ENCODE results near the gene DVL2. TPM values are rescaled to one million over a fixed set of nuclear protein-coding genes. Genes with fewer than 3 reads are reported as not detected.
A peak's percentile ranks its signal among the peaks of the same experiment; 100 is the strongest.

Gene DVL2
- total RNA-seq, 2 donors from 2014 or later = 22.5 to 23.8 TPM

DNA sequence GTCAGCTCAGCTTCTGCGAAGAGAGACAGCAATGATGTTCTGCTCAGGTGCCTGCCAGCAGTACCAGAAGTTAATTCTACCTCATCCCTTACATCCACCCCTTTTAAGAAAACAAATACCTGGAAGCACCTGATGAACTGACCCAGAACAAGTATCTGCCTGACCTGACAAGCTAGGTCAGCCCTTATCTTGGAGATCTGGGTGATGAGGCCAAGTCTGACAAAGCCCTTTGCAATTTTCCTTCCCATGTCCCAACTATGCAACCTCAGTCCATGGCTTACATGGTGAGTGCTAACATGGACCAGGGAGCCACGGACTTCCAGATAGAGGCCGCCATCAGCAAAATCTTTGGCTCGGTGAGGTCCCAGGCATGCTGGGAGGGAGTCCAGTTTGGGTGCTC is 10.9 kb downstream of the DVL2 start:
- intact Hi-C loops (cut with DNase I) = no loop called here
- ATAC-seq = no peak

DNA sequence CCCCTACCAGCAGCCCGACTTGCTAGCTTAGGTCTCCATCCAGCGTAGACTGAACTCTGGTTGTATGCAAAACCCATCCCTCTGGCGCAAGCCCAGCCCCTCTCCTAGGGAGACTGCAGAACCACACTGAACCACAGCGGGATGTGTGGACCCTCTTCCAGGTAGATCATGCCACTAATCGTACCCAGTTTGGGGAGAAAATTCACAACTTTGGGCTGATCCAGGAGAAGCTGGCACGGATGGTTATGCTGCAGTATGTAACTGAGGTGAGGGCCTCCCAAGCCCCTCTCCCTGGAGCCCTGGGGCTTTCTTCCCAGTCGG is 11.4 kb downstream of the DVL2 start:
- ATAC-seq (no peak), DNase-seq (peak; percentile 20)
- intact Hi-C loops (cut with DNase I) = no loop called here

More for the DNA sequence above, 10.9 kb downstream of the DVL2 start:
- no peak for DNase-seq

DNA sequence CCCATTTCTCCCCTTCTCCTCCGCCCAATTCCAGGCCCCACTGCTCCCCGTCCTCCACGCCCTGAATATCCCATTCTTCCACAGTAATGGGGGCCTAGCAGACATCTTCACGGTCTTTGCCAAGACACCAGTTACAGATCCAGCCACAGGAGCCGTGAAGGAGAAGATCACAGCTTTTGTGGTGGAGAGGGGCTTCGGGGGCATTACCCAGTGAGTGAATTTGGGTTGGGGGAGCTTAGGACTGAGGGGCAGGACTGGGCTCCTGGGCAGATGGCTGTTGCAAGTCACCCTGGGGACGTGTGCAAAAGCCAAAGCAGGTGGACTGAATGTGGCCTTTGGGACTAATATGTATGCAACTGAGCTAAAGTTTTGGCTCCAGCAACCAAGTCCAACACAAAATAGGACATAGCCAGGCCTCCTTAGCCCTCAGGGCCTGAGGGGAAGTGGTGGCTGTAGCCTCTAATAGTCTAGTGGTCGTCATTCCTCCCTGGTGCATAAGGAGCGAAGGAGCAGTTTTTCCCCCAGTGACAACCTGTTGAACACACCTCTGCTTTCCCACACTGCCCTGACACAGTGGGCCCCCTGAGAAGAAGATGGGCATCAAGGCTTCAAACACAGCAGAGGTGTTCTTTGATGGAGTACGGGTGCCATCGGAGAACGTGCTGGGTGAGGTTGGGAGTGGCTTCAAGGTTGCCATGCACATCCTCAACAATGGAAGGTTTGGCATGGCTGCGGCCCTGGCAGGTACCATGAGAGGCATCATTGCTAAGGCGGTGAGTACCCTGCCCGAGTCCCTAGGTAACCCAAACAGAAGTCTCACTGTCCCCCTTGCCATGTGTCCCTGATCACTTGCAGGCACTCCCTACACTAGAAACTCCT is 12.0 kb downstream of the DVL2 start:
- intact Hi-C loops (cut with DNase I) = no loop called here
- ATAC-seq = no peak

GRCh38 chr17:7221278-7222092 is 12.8 kb downstream of the DVL2 start:
- ATAC-seq = no peak
- intact Hi-C loops (cut with DNase I) = no loop called here
- peak; percentile 21 for DNase-seq

More for the DNA sequence above, 12.0 kb downstream of the DVL2 start:
- no peak for DNase-seq

GRCh38 chr17:7220593-7221277 is 13.6 kb downstream of the DVL2 start:
- intact Hi-C loops (cut with DNase I) = no loop called here
- DNase-seq = peak; percentile 60
- ATAC-seq = peak in 1 of 2 donors; percentile 2

DNA sequence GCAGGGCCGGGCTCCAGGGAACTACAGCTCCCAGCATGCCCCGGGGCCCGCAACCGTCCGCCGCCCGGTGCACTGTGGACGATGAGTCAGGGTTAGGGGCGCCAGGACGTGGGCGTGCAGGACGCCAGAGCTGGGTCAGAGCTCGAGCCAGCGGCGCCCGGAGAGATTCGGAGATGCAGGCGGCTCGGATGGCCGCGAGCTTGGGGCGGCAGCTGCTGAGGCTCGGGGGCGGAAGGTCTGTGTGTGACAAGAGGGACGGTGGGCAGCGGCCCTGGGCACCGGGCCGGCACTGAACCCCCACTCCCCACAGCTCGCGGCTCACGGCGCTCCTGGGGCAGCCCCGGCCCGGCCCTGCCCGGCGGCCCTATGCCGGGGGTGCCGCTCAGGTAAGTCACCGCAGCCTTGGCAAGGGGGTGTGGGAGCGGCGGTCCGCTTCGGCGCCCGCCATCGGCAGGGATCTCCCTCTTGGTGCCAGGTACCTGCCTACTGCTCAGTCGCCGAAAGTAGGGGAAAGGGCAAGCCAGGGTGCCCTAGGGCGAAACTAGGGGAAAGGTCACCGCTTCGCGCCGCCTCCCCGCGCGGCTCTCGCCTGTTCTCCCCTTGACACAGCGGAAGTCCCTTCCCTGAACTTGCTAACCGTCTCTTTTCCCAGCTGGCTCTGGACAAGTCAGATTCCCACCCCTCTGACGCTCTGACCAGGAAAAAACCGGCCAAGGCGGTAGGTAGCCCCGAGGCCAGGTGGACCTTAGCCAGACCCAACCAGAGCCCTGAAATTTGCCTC is 14.3 kb downstream of the DVL2 start, which contains the start of the genes ACADVL and DLG4:
ACADVL (plus strand) TSS at position 127 of the 781 bp plus-strand sequence; CDS start at position 174, 47 bp downstream.
DLG4 (minus strand) TSS at position 25 of the 781 bp plus-strand sequence.
- peak; percentile 82 to 90 for ATAC-seq
- DNase-seq = peak; percentile 98
- intact Hi-C loops (cut with DNase I) = no loop called here

DNA sequence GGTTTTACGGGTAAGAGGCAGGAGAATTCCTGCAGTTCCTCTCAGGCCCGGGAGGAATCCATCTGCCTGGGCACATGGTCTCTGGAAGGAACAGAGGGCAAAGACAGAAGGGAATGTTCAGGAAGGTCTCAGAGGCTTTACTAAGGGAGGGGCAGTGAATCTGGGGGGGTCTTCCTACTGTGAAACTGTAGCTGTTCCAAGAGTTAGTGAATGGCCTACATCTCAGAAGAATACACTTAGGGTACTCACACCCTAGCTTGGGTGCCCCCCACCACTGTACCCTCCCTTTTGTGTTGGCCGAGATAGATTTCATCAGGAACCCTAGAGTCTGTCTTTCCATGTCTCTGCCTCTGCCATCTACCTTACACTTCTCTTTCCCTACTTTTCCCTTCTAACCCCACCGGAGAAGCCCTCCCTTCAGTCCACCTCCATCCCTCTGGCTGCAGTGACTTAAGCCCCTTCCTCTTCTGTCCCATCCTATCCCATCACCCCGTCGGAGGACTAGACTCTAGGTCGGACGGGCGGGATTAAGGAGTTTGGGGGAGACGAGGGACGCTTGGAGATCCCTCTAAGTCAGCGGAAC is 15.0 kb downstream of the DVL2 start:
- ATAC-seq = no peak
- intact Hi-C loops (cut with DNase I) = no loop called here
- no peak for DNase-seq

GRCh38 chr17:7218758-7219157 is 15.6 kb downstream of the DVL2 start:
- DNase-seq = peak; percentile 21
- no peak for ATAC-seq
- intact Hi-C loops (cut with DNase I) = no loop called here

GRCh38 chr17:7218166-7218565 is 16.2 kb downstream of the DVL2 start:
- no peak for ATAC-seq
- peak; percentile 26 for DNase-seq
- intact Hi-C loops (cut with DNase I) = no loop called here

- ATAC-seq = no peak
- intact Hi-C loops (cut with DNase I) = no loop called here
- peak; percentile 74 for DNase-seq
Observed at GRCh38 chr17:7217113-7217987, 17.0 kb downstream of the DVL2 start.

GRCh38 chr17:7216242-7217112 is 17.8 kb downstream of the DVL2 start:
- DNase-seq (no peak), ATAC-seq (no peak)
- intact Hi-C loops (cut with DNase I) = no loop called here

DNA sequence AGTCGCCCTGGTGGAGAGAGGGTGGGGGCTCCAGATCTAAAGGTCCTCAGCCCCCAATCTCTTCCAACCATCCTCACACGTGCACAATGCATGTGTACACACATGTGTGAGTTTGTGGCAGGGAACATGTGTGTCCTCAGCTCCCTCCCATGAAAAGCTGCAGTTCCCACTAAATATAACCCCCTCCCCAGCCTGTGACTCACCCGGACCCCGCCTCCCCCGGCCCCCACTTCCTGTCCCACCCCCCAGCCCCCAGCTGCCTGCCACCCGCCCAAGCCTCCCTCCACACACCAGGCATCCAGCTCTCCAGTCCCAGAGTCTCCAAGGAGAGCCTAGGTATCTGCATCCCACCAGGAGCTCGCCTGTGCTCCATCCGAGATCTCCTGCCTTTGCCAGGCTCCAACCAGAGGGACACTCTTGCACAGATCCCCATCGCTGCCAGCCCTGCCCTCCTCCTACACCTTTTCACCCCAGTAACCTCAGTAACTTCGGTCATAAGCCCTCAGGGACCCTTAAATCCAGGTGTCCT is 18.6 kb downstream of the DVL2 start:
- ATAC-seq (no peak), DNase-seq (no peak)
- intact Hi-C loops (cut with DNase I) = no loop called here

- DNase-seq = no peak
- no peak for ATAC-seq
- intact Hi-C loops (cut with DNase I) = no loop called here
Observed at GRCh38 chr17:7215136-7215638, 19.1 kb downstream of the DVL2 start.

GRCh38 chr17:7214300-7215135 is 19.8 kb downstream of the DVL2 start:
- intact Hi-C loops (cut with DNase I) = no loop called here
- peak; percentile 91 for ATAC-seq
- peak; percentile 99 for DNase-seq

- ATAC-seq (no peak), DNase-seq (peak; percentile 81)
- intact Hi-C loops (cut with DNase I) = no loop called here
Observed at GRCh38 chr17:7213895-7214299, 20.4 kb downstream of the DVL2 start.

All from left cardiac atrium (tissue), 4 donors.